Astrocyte of the cerebellum (primary cell): ENCODE measurements around the gene SLC34A3.

Experiments used
- DNase-seq: peaks from one replicate; pipeline ENCODE4 v3.0.0-alpha.2; 2011; ENCODE audit warnings: low read depth
- H3K4me3 ChIP-seq: 2 replicates; pipeline ENCODE4 v1.5.1; 2011; ENCODE audit warnings: mild to moderate bottlenecking, low read depth, low read length, moderate library complexity
- CTCF ChIP-seq: IDR thresholded peaks from 2 replicates; pipeline ENCODE4 v1.5.1; 2012; ENCODE audit warnings: low read length, low read depth, moderate library complexity, mild to moderate bottlenecking; ENCODE audit errors: missing control alignments
- in situ Hi-C: cut with HindIII; loops from 2 replicates; pipeline ENCODE4 v1.10.0; 2017; ENCODE audit warnings: low sequenced_read_pairs

Gene SLC34A3

GRCh38 chr9:137229903-137230704 is 597 bp upstream of the SLC34A3 start:
- TF ChIP-seq CTCF: no peak
- H3K4me3 ChIP-seq: no peak overlapping the region
- DNase-seq: no peak
- in situ Hi-C loops: no loop called here

GRCh38 chr9:137231372-137232039 is 805 bp downstream of the SLC34A3 start:
- DNase-seq: no peak
- TF ChIP-seq CTCF: no peak
- no peak overlapping the region for H3K4me3 ChIP-seq
- in situ Hi-C loops: no loop called here

GRCh38 chr9:137232101-137232500 is 1.4 kb downstream of the SLC34A3 start:
- no peak overlapping the region for H3K4me3 ChIP-seq
- no peak for TF ChIP-seq CTCF
- no peak for DNase-seq
- in situ Hi-C loops: no loop called here

- DNase-seq: no peak
- in situ Hi-C loops: no loop called here
- TF ChIP-seq CTCF: no peak
- H3K4me3 ChIP-seq: no peak overlapping the region
Observed at GRCh38 chr9:137232510-137232909, 1.8 kb downstream of the SLC34A3 start.

- no peak overlapping the region for H3K4me3 ChIP-seq
- no peak for DNase-seq
- in situ Hi-C loops: no loop called here
- no peak for TF ChIP-seq CTCF
Observed at GRCh38 chr9:137233143-137233980, 2.7 kb downstream of the SLC34A3 start.

- in situ Hi-C loops: no loop called here
- no peak overlapping the region for H3K4me3 ChIP-seq
- no peak for TF ChIP-seq CTCF
- no peak for DNase-seq
Observed at GRCh38 chr9:137234055-137234697, 3.5 kb downstream of the SLC34A3 start.
